AG04450 (cell line): ENCODE results near the gene VPS4B. TPM values are rescaled to one million over a fixed set of nuclear protein-coding genes. Genes with fewer than 3 reads are reported as not detected.

Experiments
- CTCF ChIA-PET: fragments of 300-600, 350-600 bp; formaldehyde crosslinking; extraction: SDS; loops from one replicate; lab custom pipeline; 2022; ENCODE audit warnings: antibody characterized with exemption, inconsistent platforms; lab: Charles Lee
- POLR2A ChIA-PET: fragments of 350-600 bp; formaldehyde crosslinking; extraction: SDS; loops from one replicate; lab custom pipeline; 2021; ENCODE audit warnings: antibody characterized with exemption, inconsistent platforms; lab: Yijun Ruan, JAX
- DNase-seq: peaks from one replicate; pipeline ENCODE4 v3.0.0-alpha.2; 2011; ENCODE audit warnings: low read depth, low spot score
- H3K27ac ChIP-seq: one replicate; pipeline ENCODE4 v1.5.1; 2012; ENCODE audit warnings: low read depth, low read length, control low read depth
- H3K27me3 ChIP-seq: one replicate; pipeline ENCODE4 v1.6.0; 2012; ENCODE audit warnings: low read length; ENCODE audit not compliant: control insufficient read depth, insufficient read depth
- H3K4me3 ChIP-seq: 2 replicates; pipeline ENCODE4 v1.5.1; 2011; ENCODE audit warnings: mild to moderate bottlenecking, low read depth, low read length, control low read depth
- H3K9me3 ChIP-seq: 2 replicates; pipeline ENCODE4 v1.5.1; 2012; ENCODE audit warnings: low read length; ENCODE audit not compliant: control insufficient read depth, insufficient read depth
- CTCF ChIP-seq: IDR thresholded peaks from 2 replicates; pipeline ENCODE4 v1.5.1; 2011; ENCODE audit warnings: low read depth, low read length, control low read depth, inconsistent platforms
- polyA plus RNA-seq: library from polyadenylated mRNA; depleted of rRNA; stranded (reverse); fragments of >200 nt; gene quantifications from 2 replicates; pipeline ENCODE4 v1.2.3, GENCODE V29; 2011

Gene VPS4B
- polyA plus RNA-seq, 1 experiment = 34.3 TPM

GRCh38 chr18:63397349-63397748 lies 24.9 kb downstream of the VPS4B start:
- H3K27me3 ChIP-seq = no peaks in the 10 kb centered on the region
- POLR2A ChIA-PET = no interaction called here
- H3K9me3 ChIP-seq = no peaks in the 10 kb centered on the region
- no peak for DNase-seq
- CTCF ChIA-PET = interaction anchor here (0.7 kb wide), 1 partner anchor 25 kb away, joined by 3 read pairs; the partner anchor contains the start of gene VPS4B
- no peak overlapping the region for H3K27ac ChIP-seq
- no peak for TF ChIP-seq CTCF
- H3K4me3 ChIP-seq = no peak overlapping the region

GRCh38 chr18:63395503-63395902 lies 26.8 kb downstream of the VPS4B start:
- Histone ChIP-seq H3K27ac (no peak overlapping the region), H3K9me3 (no peaks in the 10 kb centered on the region), H3K27me3 (no peaks in the 10 kb centered on the region), H3K4me3 (no peak overlapping the region)
- no peak for DNase-seq
- TF ChIP-seq CTCF = no peak
- CTCF ChIA-PET = interaction anchor here (0.6 kb wide), 1 partner anchor 16 kb away, joined by 4 read pairs; no protein-coding TSS in a partner anchor
- POLR2A ChIA-PET = no interaction called here

- H3K27me3 ChIP-seq = no peaks in the 10 kb centered on the region
- H3K27ac ChIP-seq = no peak overlapping the region
- DNase-seq = no peak
- no peaks in the 10 kb centered on the region for H3K9me3 ChIP-seq
- POLR2A ChIA-PET = no interaction called here
- no peak overlapping the region for H3K4me3 ChIP-seq
- CTCF ChIA-PET = interaction anchor here (0.6 kb wide), 1 partner anchor 17 kb away, joined by 4 read pairs; no protein-coding TSS in a partner anchor
- no peak for TF ChIP-seq CTCF
These were observed 27.3 kb downstream of the VPS4B start for GRCh38 chr18:63394954-63395353.

GRCh38 chr18:63387861-63388260 lies 34.4 kb downstream of the VPS4B start:
- ChIA-PET CTCF (no interaction called here), POLR2A (no interaction called here)
- TF ChIP-seq CTCF = no peak

GRCh38 chr18:63382843-63383242 lies 39.4 kb downstream of the VPS4B start:
- TF ChIP-seq CTCF = no peak
- ChIA-PET POLR2A (interaction anchor here (0.6 kb wide), 1 partner anchor 8 kb away, joined by 4 read pairs; no protein-coding TSS in a partner anchor), CTCF (no interaction called here)
- Histone ChIP-seq H3K9me3 (peaks cover 4% of the 10 kb centered on the region), H3K27me3 (no peaks in the 10 kb centered on the region), H3K4me3 (no peak overlapping the region), H3K27ac (no peak overlapping the region)
- no peak for DNase-seq

More at GRCh38 chr18:63387861-63388260, 34.4 kb downstream of the VPS4B start:
- Histone ChIP-seq H3K27ac (no peak overlapping the region), H3K27me3 (no peaks in the 10 kb centered on the region), H3K9me3 (peaks cover 2% of the 10 kb centered on the region), H3K4me3 (no peak overlapping the region)
- no peak for DNase-seq
